Fibroblast of villous mesenchyme (primary cell): ENCODE results near the gene NPAS2. TPM values are rescaled to one million over a fixed set of nuclear protein-coding genes. Genes with fewer than 3 reads are reported as not detected.

Experiments
- DNase-seq: peaks from one replicate; pipeline ENCODE4 v3.0.0-alpha.2; 2010; ENCODE audit warnings: low read depth
- H3K4me3 ChIP-seq: 2 replicates; pipeline ENCODE4 v1.5.1; 2011; ENCODE audit warnings: low read depth, mild to moderate bottlenecking, low read length
- CTCF ChIP-seq: IDR thresholded peaks from 2 replicates; pipeline ENCODE4 v1.5.1; 2012; ENCODE audit warnings: low read depth, mild to moderate bottlenecking, low read length; ENCODE audit not compliant: insufficient read depth
- total RNA-seq: library from RNA; depleted of rRNA; stranded (reverse); fragments of >200 nt; gene quantifications from 2 replicates; pipeline ENCODE4 v1.2.3, GENCODE V29; 2012

The NPAS2 gene
- total RNA-seq, 1 donor: 17.3 TPM

GRCh38 chr2:101032084-101032776 lies 212.3 kb downstream of the NPAS2 start:
- no peak for DNase-seq
- TF ChIP-seq CTCF: no peak

GRCh38 chr2:101036562-101036961 lies 216.6 kb downstream of the NPAS2 start:
- DNase-seq: peak; percentile 53
- peak; percentile 61 for TF ChIP-seq CTCF
- no peak overlapping the region for H3K4me3 ChIP-seq

More at GRCh38 chr2:101032084-101032776, 212.3 kb downstream of the NPAS2 start:
- no peak overlapping the region for H3K4me3 ChIP-seq

GRCh38 chr2:101037161-101037755 lies 217.3 kb downstream of the NPAS2 start:
- no peak overlapping the region for H3K4me3 ChIP-seq
- no peak for DNase-seq
- no peak for TF ChIP-seq CTCF

GRCh38 chr2:101038455-101039255 lies 218.7 kb downstream of the NPAS2 start:
- peak; percentile 15 for DNase-seq
- TF ChIP-seq CTCF: peak; percentile 65
- H3K4me3 ChIP-seq: no peak overlapping the region

- no peak overlapping the region for H3K4me3 ChIP-seq
- no peak for DNase-seq
- TF ChIP-seq CTCF: no peak
Observed at GRCh38 chr2:101040072-101040471, 220.1 kb downstream of the NPAS2 start.

GRCh38 chr2:101040761-101041160 lies 220.8 kb downstream of the NPAS2 start:
- no peak overlapping the region for H3K4me3 ChIP-seq
- no peak for TF ChIP-seq CTCF
- DNase-seq: peak; percentile 37
